Measurements from ENCODE around the gene SDSL.

SDSL gene

DNA sequence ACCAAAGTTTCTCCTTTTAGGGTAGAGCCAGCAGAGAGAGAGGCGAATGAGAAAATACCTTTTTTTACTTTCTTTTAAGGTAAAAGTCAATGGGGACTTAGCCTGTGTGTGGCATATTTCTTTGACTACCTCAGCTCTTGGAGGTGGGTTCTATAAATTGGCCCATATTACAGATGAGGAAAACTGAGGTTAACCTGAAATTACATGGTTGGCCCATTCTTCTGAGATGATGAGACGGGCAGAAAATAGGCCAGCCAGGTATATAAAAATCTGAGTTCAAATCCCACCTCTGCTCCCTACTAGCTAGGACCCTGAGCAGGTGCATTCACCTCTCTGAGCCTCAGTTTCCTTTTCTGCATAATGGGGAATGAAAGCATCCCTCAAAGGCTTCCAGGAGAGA, 27.1 kb downstream of the SDSL start:
- DNase-seq (ENCODE audit: low spot score), result no peak

DNA sequence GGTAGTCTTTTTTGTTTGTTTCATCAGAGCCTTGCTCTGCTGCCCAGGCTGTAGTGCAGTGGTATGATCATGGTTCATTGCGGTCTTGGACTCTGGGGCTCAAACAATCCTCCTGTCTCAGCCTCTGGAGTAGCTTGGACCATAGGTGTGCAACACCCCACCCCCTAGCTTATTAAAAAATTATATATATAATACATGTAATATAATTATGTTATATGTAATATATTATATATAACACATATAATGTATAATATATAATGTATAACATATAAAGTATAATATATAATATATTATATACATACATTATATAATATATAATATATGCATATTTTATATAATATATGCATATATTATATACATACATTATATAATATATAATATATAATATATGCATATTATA, 27.7 kb downstream of the SDSL start:
- DNase-seq (ENCODE audit: low spot score), result no peak

DNA sequence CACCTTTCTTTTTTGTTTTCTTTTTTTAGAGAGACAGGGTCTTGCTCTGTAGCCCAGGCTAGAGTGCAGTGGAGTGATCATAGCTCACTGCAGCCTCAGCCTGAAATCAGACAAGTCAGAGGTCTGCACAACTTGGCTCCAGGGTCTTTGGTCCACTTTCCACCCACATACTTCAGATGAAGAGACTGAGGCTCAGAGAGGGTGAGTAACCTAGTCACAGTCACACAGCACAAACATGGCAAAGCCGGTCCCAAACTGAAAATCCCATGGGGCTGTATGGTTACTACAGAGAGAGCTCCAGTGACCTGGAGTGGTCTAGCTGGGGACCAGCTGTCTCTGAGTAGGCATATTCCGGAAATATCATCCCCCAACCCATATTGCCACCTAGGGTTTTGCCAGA, 30.3 kb downstream of the SDSL start:
- no peak for DNase-seq (ENCODE audit: low spot score)

DNA sequence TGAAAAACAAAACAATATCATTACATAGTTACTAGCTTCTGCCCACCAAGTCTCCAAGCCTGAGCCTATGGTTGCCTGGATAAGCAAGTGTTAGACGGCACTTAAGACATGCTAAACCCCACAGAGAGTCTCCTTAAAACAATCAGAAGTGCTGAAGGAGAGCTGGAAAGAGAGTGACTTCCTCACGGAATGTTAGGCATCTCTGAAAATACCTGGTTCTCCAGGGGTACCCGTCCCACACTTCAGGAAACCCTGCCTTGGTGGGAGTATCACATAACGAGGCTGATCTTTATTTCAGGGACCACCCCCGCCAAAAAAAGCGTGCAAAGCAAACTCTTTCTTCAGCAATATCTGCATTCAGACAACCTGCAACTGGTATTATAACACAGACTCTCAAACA, 31.1 kb downstream of the SDSL start:
- no peak for DNase-seq (ENCODE audit: low spot score)

DNA sequence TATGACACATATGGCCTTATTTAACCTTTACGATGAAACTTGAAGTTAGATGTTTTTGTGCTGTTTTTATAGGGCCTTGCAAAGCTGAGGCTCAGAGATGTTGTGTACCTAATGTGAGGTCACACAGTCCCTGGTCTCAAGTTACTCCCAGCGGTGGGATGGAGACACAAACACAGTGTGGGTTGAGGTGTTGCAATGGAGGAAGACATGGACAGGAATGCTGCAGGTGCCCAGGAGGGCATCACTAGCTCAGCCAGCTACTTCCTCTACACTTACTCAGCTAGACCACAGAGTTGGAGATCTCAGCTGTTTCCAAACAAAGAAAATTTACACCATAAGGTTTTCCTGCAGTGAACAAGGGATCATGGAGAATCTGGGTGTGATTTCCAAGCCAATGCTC, 34.0 kb downstream of the SDSL start:
- DNase-seq (ENCODE audit: low spot score), result peak; percentile 47

DNA sequence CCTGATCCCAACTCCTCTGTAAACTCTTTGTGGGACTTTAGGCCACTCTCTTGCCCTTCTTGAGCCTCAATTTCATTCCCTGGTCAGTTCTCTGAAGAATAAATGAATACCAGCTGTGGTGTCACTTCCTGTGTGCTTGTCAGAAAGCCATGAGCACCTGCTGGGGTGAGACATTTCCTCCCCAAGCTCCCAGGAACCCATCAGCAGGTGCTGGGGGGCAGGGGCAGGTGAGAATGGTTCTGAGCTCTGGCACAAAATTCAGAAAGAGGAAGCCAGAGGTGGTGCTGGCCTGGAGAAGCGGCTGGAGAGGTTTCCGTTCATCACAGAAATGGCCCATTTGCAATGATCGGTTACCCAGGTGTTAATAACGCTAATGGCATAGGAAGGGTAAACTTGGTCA, 34.6 kb downstream of the SDSL start:
- peak; percentile 34 for DNase-seq (ENCODE audit: low spot score)

DNA sequence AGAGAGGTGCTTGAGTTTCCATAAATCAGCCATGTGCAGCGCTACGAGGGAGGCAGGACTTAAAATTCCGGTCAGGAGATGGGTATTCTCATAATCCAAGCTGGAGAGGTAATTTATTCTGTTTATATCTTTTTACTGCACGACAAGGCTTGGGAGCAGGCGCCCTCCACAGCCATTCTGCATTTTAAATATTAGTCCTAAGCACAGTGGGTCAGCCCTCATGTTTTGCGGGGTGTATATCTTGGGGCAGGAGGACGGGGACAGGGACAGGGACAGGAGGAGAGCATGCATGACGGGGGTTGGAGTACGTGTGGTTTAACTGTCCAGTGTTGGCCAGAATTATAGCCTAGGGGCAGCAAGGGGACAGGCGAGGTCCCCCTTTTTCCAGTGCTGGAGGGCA, 35.0 kb downstream of the SDSL start:
- DNase-seq (ENCODE audit: low spot score), result no peak

DNA sequence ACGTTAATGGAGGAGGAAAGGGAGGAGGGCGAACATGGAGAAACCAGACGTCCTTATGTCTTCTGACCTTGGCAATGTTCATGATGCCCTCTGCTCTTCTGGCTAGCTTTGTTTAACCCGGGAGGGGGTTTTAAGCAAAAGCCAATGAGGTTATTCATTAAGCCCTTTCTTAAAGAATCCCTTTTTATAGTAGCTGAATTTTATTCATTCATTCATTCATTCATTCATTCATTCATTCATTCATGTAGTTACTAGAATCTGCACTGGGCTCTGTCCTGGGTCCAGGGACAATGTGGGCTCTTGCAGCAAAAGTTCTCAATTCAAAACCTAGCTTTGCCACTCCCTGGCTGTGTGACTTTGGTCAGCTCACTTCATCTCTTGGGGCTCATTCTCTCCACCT, 35.5 kb downstream of the SDSL start:
- no peak for DNase-seq (ENCODE audit: low spot score)

DNA sequence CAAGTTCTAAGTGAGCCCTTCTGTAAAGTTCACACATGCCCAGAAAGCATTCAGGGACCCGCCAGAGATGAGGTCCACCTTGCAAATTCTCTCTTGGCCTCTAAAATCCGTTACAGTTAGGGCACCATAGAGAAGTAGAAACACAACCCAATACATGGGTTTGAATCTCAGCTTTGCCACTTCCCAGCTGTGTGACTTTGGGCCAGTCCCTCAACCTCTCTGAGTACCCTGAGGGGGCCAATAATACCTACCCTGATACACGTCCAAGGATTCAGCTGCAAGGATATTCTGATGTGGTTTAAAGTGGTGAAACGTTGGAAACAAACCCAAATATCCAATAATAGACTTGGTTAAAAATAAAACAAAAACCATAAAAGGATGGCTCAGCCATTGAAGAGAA, 37.8 kb downstream of the SDSL start:
- DNase-seq (ENCODE audit: low spot score), result no peak

DNA sequence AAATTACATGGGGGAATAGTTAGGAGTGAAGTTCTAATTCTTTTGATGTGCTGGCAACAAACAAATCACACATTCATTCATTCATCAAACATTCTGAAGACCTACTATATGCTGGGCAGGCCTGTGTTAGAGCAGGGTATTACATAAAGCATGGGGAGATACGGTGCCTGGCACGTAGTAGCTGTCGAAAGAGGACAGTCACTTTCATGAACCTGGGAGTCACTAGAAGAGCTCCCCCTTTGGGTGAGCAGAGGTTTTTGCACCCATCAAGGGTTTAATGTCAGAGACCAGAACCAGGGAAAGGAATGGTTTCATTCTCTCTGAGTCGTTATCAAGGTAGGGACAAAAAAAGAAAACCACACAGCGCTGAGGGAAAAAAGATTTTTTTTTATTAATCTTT, 39.5 kb downstream of the SDSL start:
- peak; percentile 32 for DNase-seq (ENCODE audit: low spot score)

DNA sequence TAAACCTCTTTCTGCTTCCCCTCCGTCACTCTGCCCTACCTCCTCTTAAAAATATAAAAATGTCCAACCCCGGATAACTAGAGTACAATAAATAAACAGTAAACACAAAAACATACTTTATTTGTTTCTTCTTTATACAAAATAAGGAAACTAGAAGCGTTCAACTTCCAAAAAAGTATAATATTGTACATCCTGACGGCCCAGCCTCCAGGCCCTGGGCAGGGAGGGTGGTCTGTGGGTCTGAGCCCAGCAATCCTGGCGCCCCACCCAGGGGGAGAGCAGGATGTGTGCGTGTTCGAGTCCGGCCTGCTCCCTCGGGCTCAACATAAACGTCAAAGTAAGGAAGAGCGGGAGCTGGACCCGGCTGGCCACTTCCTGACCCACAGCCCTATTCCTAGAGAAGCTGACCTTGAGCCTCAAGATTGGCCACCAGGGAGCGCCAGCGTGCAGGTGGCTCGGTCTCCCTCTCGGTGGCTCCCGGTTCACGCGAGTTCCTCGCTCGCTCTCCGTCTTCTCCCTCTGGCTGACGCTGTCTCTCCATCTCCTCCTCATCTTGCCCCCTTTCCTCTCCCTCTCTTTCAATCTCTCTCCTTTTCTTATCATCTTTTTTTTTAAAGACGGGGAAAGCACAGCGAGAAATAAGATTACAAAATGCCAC, 40.1 kb downstream of the SDSL start:
- DNase-seq (ENCODE audit: low spot score), result peak; percentile 77

DNA sequence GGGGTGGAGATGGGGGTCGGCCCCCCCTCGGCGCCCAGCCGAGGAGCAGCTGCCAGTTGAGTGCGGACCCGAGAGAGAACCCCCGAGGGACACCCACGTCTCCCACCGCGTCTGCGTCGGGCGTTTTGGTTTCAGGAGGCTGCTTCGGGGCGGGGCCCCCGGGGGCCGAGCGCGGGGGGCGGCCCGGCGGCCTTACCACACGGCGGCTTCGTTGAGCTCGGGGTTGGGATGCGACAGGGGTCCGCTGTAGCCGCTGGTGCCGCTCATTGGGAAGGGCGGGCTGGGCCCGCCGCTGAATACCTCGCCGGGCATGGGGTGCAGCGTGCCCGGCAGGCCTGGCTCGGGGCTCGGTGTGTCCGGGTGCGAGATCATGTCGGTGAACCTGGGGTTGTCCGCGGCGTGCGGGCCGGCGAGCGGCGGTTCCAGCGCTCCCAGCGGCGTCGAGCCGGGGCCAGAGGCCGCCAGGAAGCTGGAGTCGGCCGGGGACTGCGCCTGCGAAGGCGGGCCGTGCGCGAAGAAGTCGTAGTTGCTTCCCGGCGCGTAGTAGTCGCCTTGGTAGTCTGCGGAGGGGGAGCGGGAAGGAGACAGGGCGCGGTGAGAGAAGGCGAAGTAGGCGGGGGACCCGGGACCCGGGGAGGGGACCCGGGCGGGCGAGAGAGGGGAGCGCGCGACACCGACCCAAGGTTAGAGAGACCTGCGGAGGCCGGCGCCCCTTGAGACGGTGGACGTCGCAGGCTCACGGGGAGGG, 41.0 kb downstream of the SDSL start:
- peak; percentile 24 for DNase-seq (ENCODE audit: low spot score)

DNA sequence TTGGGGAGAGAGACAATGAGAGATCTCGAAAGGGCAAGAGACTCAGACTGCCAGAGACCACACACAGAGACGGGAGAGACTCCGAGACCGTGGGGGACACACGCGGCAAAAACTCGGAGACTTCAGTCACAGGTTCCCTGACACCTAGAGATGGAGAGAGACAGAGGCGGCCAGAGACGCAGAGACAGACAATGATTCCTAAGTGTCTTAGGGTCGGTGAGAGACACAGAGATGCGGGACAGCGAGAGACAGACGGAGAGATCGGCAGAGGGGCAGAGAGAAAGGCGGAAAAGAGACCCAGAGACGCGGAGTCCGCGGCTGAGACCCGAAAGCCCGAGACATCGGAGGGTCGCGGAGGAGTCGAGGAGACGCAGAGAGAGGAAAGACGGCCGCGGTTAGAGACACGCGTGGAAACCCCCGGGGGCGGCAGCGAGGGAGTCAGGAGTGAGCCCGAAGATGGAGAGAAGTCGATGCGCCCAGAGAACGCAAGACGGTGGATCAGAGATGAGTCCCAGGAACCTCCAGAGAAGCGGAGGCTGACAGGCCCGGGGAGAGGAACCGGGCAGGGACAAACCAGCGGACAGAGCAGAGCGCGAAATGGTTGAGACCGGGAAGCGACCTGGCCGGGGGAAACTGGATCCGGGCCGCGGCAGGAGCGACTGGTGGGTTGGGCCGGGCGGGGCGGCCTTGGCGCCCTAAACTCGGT, 41.7 kb downstream of the SDSL start:
- DNase-seq (ENCODE audit: low spot score), result peak; percentile 8

DNA sequence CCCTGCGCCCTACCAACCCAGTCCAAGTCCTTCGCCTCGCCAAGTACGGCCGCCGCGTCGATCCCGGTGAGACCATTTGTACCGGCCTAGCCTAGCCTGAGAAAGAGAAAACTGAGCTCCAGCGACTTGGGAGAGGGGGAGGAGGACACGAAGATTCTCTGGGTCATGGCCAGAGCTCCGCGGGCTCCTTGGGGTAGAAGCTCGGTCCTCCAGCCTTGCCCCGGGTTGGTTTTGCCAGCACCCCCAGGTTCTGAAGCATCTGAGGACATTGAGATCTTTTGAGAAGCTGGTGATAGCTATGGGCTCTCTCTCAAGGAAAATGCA, 42.2 kb downstream of the SDSL start:
- DNase-seq (ENCODE audit: low spot score), result no peak

DNA sequence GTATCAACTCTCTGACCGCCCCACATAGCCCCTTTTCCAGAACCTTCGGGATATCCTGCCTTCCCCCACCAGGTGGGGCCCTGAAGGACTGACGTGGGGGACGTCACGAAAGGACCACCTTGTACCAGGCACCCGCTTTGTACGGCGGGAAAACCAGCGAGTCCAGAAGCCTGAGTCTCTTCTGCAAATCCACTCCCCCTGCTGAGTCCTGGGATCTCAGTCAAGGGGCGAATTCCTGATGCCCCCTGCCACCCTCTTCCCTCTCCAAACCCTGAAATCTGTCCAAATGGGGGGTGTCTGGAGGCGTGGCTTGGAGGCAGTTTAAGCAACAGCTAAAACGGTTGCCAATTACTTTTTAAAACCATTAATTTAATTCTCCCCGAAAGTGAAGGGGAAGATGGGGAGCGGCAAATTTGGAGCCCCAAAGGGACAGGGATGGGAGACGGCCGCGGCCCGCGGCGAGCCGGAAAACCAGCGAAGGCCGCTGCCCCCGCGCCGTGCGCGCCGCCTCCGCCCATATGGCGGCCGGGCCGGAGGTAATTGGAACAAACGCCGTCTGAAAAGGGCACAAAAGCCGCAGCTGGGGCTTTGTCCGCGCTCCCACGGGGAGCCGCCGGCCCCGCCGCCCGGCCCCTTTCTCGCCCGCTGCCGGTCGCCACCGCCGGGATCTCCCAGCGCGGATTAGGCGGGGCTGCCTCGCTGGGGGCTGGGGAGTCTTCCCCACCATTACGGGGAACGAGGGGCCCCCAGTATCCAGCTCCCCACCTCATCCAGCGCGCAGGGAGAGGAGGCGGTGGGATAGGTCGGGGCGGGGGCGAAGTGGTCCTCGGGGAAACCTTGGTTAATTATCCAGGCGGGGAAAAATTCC, 42.9 kb downstream of the SDSL start:
- DNase-seq (ENCODE audit: low spot score), result no peak

DNA sequence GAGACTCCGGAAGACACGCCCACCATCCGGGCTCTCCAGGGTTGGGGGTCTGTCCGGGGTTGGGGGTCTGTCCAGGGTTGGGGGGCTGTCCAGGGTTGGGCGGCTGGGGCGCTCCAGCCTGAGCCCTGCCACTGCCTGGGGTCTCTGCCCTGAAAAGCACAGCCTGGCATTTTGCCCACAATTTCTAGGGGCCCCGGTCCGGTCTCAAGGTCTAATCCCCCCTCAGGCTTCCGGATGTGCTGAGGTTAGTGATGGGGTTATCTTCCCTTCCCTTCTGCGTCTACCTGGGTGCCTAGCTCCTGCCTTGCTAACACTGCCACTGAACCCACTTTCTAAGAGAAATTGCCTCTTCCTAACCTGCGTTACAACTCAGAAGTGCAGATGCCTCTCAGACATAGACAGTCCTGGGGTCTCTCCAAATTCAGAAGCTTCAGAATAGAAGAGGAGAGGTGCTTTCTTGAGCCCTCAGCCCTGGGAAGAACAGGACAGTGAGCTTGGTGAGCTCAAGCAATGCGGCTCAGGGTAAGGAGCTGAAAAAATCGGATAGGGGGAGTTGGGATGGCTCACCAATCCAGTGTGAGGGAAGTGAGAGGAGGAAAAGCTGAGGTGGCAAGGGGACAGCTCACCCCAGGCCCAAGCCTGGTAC, 43.8 kb downstream of the SDSL start:
- no peak for DNase-seq (ENCODE audit: low spot score)

DNA sequence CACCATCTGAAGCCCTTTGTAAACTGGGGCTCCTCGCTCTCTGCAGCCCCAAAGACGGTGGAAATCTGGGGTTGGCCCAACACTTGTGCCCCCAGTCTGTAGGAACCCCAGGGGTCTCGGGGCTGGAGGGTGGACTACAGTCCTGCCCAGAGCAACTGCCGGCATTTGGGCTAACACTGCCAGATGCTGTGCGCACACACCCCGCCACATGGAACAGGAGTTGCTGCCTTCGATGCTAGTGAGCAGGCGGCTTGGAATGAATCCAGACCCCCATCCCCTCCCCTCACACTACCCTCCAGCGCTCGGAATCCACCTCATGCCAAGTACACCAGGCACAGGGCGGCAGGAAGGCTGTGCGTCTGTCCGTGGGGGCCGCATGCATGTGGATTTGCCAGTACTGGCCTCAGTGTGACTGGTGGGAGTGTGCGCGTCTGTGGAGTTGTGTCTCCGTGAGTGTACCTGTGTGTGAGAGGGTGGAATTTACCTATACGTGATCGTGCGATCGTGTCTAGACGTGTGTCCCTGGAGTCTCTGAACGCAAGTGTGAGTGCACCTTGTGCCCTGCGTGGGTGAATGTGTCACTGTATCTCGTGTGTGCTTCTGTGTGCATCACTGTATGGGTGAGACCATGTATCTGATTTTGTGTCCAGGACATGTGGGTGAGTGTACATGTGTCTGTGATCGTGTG, 44.4 kb downstream of the SDSL start:
- no peak for DNase-seq (ENCODE audit: low spot score)

DNA sequence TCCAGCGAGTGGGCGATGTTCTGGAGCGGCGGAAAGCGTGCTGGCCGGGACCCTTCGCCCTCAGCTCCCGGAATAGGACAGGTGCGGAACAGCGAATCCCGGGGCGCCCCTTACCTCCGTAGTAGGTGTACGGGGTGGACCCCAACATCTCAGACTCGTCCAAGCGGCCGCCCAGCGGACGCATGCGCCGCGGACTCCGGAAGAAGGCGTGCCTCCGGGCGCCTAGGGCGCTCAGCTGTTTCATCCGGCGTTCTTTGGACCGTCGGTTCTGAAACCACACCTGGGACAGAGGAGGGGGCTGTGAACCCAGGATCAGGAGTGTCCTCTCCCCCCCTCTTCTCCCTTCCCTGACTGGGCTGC, 44.9 kb downstream of the SDSL start:
- DNase-seq (ENCODE audit: low spot score), result no peak

DNA sequence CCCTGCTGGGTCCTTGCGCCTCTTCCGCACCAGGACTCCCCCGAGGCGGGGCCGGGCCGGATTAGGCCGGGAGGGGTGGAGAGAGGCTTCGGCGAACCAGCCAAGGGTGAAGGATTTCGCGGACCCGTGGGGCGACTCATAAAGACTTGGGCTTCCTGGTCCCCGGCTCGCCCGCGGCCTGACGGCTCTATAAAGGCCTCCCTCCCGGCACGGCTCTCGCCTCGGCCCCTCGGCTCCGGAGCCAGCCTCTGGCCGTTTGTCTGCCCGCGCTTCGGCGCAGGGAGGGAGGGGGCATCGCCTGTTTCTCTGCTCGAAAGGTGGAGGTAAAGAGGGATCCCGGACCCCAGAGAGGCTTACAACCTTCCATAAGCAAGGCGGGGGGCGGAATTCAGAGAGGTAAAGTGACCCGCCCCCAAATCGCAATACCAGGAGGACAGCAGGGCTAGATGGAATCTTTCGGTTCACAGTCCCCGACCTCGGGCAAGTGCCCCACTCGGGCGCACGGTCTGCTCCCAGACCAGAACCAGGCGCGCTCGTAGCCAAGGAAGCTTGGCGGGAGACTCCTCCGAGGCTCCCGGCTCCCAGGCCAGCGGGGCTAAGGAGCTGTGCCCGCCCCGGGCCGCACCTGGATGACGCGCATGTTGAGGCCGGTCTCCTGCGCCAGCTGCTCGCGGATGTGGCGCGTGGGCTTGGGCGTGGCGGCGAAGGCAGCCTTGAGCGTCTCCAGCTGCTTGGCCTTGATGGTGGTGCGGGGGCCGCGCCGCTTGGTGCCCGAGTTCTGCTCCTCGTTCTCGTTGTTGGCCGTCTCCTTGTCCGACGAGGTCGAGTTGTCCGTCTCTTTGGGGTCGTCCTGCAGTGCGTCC, 45.6 kb downstream of the SDSL start:
- peak; percentile 21 for DNase-seq (ENCODE audit: low spot score)
